Sigmoid colon (tissue), 4 donors: ENCODE measurements around the gene BRF1.

Source experiments
- CTCF ChIP-seq, 4 experiments: fragments of 450-650 bp in 3 of 4; fragments of 200-600 bp in 1 of 4; IDR thresholded peaks; one replicate each; pipeline ENCODE4 v1.5.1; 2016 to 2019; ENCODE audit warnings: antibody characterized with exemption in 4 of 4, mild to moderate bottlenecking in 3 of 4, moderate library complexity in 2 of 4
- POLR2A ChIP-seq, 2 donors: fragments of 450-650 bp; IDR thresholded peaks; one replicate each; pipeline ENCODE4 v1.6.1; 2016; ENCODE audit warnings: antibody characterized with exemption in 2 of 2, mild to moderate bottlenecking in 2 of 2, moderate library complexity in 2 of 2
- POLR2AphosphoS5 ChIP-seq, 4 donors: sonication (generic); formaldehyde crosslinking; IDR thresholded peaks; one replicate each; pipeline ENCODE4 v1.6.1; 2017; ENCODE audit warnings: antibody characterized with exemption in 4 of 4

DNA sequence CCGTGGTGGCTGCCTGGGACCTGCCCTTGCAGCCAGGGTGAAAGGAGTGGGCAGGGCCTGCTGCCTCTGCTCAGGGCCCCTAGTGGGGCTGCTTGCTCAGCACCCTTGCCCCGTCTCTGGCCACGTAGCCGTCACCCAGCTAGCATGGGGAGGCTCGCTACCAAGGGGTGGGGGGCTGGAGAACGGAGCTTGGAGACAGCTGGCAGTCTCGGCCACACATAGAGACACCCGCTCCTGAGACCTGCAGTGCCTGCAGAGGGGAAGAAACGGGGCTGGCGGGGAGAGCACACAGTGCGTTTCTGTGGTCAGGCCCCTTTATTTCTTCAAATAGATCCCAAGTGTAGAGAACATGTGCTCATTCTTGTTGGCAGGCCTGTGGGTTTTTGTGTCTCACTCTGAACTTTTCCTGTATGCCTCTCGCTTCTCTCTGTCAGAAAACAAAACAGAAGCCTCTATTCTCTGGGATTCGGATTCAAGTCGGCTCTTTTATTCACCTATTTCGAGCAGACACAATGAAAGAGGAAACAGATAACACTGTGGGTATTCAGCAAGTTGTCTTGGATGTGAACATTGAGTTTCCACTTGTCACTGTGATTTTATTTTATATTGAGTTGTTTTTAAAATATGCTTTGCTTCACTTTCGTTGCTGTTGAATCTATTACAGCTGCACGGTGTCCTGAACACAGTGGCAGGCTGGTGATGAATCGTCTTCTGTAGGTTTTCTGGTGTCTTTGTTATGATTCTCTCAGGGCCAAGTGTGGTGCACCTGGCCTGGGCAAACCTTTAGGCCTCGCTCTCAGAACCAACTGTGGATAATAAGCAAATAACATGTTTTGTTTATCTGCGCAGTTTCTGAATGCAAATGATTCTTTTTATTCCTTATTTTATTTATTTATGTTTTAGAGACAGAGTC lies 40.3 kb upstream of the BRF1 start:
- TF ChIP-seq CTCF (IDR thresholded peaks at IDR 0.05) (no peak), POLR2AphosphoS5 (IDR thresholded peaks at IDR 0.05) (no peak), POLR2A (IDR thresholded peaks at IDR 0.05) (no peak)
